Iris pigment epithelial cell (primary cell): ENCODE data around the gene WBP2.
A peak's percentile ranks its signal among the peaks of the same experiment; 100 is the strongest.
"Not testable (repeated sequence)": the region's sequence is repeated elsewhere in the genome, so short reads cannot be mapped to it uniquely, and the experiment has no call there.

Experiments used
- DNase-seq: peaks from one replicate; pipeline ENCODE4 v3.0.0-alpha.2; 2011; ENCODE audit warnings: low read depth

WBP2 gene

DNA sequence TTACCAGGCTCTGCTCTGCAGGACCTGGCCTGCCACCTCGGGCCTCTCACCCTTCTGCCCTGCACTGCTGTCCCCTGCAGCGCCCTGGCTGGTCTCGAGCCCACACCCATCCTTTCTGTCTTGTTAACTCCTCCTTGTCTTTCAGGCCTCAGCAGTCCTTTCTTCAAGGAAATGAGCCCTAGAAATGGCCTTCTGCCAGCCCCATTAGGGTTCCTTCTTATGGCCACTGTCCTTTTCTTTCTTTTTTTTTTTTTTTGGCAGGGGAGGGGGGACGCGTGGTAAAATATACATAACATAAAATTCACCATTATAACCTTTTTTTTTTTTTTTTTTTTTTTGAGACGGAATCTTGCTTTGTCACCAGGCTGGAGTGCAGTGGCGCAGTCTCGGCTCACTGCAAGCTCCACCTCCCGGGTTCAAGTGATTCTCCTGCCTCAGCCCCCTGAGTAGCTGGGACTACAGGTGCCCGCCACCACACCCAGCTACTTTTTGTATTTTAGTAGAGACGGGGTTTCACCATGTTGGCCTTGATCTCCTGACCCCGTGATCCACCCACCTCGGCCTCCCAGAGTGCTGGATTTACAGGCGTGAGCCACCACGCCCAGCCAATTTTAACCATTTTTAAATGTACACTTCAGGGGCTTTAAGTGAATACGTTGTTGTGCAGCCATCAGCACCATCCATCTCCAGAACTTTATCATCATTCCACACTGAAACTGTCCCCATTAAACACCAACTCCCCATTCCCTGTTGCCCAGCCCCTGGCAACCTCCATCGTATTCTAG lies 10.5 kb upstream of the WBP2 start:
- DNase-seq: not testable (repeated sequence)

DNA sequence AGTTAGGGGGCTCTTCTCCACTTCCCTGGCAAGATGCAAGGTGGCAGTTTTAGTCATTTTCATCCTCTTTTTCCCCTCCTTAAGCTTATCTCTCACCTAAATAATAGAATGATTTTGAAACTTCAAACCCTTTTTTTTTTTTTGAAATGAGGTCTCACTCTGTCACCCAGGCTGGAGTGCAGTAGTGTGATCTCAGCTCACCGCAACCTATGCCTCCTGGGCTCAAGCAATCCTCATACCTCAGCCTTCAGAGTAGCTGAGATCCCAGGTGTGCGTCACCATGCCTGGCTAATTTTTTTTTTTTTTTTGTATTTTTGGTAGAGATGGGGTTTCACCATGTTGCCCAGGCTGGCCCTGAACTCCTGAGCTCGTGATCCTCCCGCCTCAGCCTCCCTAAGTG lies 9.8 kb upstream of the WBP2 start:
- DNase-seq: not testable (repeated sequence)

DNA sequence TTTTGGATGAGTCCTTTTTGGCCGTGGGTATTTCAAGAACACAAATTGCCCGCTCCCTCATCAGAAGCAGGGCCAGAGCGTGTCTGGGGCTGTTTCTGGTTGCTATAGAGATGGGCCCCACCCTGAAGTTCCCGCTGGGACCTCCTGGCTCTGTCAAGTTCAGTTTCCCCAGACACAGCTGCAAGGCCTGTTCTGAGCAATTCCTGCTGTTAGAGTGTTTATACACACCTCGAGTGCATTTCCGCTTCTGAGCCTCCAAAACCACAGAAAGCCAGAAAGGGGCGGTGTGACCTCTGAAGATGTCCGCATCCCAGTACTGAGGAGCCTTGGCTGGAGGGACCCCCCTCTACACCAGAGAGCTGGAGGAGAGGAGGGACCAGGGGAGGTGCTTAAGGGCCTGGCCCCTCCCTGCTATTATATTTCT lies 9.3 kb upstream of the WBP2 start:
- DNase-seq: peak; percentile 82

DNA sequence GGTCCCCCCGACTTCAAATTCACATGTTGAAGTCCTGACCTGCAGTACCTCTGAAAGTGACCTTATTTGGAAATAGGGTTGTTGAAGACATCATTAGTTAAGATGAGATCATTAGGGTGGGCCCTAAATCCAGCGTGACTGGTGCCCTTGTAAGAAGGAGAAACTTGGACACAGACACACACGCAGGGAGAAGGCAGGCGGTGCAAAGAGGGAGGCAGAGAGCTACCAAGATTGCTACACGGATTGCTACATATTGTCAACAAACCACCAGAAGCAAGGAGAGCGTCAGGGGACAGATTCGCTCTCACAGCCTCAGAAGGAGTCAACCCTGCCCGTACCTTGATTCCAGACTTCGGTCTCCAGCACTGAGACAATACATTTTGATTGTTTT lies 6.8 kb upstream of the WBP2 start:
- DNase-seq: no peak

DNA sequence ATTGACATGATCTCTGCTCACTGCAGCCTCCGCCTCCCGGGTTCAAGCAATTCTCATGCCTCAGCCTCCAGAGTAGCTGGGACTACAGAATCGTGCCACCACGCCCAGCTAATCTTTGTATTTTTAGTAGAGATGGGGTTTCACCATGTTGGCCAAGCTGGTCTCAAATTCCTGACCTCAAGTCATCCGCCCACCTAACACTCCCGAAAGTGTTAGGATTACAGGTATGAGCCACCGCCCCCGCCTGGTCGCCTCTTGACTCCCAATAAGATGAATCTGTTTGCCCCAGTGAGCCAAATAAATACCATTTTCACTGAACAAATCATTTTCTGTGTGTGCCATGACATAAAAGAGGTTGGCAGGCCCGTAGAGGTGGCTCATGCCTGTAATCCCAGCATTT lies 4.2 kb upstream of the WBP2 start:
- DNase-seq: not testable (repeated sequence)

DNA sequence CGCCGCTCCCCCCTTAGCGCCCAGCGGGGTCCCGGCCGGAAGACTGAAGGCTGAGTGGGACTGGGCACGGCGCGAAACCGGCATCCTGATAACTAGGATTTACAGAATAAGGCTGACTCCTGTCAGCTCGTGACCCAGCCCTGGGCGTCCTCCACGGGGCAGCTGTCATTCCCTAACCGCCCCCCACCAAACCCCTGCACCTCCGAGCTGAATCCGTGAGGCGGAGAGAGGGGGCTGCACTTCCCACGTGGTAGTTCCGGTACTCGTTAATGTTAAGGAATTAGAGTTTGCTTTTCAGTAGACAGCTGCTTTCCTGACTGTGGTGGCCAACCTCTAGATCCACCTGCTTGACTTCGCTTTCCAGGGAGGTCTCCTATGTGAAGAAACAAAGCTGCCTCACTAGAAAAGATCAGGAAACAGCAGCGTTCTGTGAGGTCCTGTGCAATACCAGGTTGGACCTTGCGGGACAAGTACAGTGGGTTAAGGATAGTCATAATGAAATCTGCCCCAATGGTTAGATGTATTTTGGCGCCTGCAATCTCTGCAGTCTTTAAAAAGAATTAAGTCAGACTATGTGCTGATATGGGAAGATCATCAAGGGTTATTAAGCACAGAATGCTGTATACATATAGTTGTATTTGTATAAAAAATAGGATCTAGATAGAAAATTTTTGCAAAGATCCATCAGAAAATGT lies 1.1 kb upstream of the WBP2 start:
- no peak for DNase-seq

DNA sequence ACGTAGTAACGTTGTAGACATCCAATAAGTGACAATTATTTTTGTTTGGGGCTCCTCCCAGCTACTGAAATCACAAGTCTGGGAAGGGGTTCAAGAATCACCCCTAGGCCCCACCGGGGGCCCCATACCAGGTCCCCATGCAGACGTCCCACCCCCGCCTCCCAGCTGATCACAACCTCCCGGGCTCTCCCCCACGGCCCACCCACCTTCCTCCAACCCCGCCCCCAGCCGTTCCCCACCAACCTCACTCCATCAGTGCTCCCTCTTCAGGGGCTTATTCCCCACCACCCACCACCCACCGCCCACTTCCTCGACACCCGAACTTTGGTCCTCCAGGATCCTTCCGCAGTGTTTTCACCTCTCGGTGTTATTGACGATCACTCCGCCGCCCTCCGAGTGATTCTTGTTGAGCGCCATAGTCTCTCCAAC lies 240 bp downstream of the WBP2 start:
- no peak for DNase-seq

DNA sequence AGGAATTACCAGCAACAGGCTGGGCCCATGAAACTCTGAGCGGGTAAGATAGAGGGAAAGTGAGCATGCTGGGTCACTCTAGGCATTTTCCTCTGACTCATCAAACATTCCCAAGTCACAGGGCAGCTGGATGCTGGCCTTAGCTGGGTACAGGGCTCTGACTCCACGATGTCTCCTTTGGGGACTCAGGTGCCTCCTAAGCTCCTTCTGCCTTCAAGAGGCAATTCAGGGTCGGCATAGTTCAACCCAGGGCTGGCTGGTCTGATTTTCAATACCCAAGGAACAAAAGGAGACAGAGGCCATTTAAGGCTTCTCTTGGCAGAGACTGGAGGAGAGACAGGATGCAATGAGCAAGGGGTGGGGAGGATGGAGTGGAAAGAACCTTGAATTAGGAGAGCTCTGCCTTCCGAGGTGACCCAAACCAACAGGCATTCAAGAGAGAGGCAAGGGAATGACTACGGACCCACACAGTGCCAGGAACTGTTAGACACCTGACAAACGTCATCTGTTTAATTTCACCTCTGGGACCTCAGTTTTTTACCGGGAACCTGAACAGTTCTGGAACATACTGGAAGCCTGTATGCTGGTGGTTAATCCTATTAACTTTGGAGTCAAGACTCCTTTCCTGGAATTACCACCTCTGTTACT lies 910 bp downstream of the WBP2 start:
- peak; percentile 68 for DNase-seq

DNA sequence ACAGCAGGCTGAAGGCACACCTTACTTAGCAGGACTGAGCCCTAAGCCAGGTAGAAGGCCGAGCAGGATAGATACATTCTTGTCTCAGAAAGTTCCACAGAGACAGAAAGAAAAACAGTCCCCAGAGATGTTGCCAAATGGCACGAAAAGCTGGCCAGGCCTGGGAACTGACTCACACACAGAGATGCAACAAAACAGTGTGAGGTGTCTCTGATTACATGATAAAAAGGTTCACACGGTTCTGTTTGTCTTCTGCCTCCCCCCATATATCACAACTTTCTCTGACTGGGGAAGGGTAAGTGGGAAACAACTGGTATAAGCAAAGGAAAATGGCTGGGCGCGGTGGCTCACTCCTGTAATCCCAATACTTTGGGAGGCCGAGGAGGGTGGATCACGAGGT lies 1.7 kb downstream of the WBP2 start:
- DNase-seq: peak; percentile 90

DNA sequence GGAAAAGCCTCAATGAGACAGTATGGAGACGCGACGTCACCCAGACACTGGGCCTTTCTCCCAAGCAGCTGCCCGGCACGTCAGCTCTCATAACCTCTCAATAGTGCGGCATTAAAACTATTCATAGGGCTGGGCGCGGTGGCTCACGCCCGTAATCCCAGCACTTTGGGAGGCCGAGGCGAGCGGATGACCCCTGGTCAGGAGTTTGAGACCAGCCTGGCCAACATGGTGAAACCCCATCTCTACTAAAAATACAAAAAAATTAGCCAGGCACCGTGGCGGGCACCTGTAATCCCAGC lies 3.5 kb downstream of the WBP2 start:
- not testable (repeated sequence) for DNase-seq

DNA sequence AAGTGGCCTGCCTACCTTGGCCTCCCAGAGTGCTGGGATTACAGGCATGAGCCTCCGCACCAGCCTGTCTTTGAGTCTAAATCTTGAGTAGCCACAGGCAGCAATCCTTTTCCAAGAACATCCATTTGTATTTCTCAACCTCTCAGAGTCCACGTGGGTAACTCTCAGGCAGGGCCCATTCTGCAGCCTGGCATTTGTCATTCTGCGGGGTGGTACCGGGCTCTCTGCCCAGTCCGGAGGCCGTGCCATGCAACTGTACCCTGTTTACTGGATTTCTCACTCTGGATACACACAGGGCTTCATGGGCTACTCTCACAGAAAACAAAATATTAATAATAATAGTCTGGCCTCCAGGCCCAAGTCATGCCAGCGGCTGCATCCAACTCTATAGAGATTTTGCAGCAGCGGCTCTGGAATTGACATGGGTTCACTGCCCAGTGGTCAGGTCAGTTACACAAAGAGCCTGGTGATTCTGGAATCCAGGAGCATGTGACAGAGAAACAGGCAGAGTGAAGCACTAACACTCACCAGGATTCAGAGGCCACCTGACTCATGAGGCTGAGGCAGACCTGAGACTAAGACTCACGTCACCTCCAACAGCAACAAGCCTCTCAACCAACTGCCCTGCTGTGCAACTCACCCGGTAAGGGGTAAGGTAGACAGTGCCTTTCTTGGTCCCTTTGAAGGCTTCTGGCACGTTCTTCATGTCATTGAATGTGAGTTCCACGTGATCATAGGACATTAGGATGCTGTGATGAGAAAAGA lies 4.0 kb downstream of the WBP2 start:
- DNase-seq: no peak

DNA sequence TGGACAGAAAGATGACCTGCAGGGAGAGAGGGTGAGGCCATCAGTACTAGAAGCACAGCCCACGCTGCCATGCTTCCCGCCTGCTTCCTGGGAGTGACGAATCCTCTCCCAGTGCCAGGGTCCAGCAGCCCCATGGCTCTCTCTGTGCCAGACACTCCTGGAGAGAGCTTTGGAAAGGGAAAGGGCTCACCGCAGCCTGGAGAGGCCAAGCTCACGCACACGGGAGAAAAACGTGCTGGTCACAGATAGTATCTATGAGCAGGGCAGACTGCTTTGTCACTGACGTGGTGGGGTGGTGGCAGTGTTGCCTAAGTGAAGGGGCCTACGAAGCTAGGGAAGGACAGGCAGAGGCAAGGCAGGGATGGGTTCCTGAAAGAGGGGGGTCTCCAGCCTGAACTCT lies 5.4 kb downstream of the WBP2 start:
- no peak for DNase-seq

DNA sequence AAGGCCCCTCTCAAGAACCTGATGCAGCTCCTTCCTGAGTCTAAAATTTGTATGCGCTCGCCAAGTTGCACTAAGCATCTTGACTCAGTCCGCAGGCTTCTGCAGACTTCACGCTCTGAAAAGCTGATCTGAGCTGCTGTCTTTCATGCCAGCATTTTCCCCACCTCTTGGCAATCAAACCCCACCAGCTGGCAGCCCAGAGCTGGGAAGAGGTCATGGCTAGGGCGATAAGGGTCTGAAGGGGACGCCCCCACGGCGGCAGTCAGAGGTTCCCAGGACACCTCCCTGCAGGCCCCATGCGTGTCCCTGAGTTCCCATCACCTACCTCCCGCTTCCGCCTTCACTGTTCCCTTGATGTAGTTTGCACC lies 5.9 kb downstream of the WBP2 start:
- DNase-seq: no peak

DNA sequence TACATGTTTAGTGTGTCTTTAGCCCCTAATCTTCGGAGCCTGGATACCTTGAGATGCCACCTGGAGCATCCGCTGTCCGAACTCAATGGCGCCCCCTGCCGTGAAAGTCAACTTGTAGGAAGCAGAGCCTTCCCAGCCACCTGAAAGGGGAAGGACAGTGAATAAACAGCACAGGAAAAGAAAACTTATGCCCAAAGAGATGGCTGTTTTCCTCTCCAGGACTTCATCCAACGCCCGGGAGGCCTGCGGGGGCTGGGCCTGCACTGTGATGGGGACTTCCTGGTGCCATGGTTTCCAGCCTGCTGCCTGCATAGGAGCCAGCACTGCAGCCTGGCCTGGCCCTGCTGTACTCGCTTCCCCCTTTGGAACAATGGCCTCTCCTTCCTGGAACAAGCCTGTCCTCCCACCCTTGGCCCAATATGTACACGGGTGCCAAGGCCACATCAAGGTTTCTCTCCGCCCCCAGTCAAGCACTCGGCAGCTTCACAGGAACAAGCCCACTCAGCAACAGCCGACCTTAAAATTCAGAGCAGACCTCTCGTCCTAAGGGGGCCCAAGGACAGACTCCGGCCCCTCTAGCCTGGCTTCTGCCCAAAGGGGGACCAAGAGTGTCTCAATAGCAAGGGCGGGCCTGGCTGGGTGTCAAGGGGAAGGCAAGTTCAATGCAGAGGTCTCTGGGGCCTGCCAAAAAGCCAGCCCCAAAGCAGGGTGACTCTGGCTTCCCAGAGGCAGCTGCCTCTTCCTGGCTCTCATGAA lies 6.4 kb downstream of the WBP2 start:
- DNase-seq: peak; percentile 41

DNA sequence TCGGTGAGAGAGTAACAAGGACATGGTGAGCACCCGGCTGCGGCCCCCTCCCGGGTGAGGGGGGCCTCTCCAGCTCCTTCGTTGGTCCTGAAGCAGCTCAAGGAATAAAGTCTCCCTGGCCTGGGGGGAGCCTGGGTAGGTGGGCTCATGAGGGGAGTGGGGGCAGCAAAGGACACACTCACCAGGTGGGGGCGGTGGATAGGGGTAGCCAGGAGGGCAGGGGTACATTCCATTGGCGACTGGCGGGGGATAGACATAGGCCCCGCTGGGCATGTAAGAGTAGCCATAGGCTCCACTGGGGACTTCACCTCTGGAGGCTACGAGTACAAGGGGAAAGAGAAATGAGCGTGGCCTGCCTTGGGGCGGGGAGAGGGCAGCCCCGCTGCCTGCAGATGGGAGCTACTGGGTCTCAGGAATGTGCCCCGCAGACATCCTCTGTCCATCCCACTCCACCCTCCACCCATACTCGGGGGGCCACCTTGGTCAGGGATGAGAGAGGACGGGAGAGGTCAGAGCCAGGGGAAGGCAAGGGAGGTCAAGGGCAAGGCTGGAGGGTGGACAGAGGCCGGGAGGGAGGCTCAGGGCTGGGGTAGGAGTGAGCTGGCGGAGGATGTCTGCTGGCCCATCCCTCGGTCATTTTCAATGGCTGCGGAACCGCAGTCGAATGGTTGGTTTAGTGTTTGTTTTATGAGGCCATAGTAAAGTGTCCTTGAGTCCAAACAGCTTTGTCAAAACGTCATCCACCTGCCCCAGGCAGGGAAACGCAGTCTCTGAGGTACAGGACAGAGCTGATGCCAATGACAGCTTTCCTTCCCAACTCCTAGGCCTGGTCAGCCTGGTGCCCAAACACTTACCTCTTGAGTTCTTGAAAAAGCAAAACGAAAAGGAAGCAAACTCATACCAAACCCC lies 7.3 kb downstream of the WBP2 start:
- no peak for DNase-seq

DNA sequence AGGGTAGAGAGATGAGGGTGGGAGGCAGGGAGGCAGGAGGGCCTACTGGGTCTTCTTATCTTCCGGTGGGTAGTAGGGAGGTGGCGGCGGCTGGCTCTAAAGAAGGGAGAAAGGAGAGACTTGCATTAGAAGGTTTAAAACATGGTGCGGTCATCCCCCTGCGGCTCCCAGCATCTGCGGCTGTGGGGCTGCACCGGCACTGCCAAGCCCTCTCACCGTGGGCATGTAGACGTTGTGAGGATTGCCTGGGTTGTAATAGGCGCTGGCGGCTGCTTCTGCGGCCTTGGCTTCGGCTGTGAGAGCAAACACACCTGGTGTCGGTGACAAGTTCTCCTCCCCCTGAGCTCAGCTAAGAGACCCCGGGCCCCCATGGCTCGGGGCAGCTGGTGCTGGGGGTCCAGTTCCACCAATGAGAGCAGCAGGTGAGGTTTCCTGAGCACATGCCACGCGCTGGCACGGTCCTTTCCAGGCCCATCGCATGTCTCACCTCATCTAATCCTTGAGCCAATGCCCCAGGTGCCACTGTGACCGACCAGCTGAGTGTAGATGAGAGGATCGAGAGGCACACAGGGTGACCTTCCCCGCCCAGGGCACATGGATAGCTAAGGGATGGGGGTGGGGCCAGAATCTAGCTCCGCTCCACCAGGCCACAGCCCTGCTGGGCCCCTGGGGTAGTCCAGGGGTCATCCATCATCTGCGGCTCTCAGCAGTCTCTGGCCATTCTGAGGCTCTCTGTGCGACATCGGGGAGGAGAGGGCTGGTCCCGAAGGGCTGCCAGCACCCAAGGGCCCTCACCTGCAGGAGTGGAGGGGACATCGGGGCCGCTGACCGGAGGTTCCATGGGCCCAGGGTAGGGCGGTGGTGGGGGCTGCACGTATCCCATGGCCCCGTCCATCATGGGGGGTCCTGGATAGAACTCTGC lies 8.2 kb downstream of the WBP2 start:
- no peak for DNase-seq

DNA sequence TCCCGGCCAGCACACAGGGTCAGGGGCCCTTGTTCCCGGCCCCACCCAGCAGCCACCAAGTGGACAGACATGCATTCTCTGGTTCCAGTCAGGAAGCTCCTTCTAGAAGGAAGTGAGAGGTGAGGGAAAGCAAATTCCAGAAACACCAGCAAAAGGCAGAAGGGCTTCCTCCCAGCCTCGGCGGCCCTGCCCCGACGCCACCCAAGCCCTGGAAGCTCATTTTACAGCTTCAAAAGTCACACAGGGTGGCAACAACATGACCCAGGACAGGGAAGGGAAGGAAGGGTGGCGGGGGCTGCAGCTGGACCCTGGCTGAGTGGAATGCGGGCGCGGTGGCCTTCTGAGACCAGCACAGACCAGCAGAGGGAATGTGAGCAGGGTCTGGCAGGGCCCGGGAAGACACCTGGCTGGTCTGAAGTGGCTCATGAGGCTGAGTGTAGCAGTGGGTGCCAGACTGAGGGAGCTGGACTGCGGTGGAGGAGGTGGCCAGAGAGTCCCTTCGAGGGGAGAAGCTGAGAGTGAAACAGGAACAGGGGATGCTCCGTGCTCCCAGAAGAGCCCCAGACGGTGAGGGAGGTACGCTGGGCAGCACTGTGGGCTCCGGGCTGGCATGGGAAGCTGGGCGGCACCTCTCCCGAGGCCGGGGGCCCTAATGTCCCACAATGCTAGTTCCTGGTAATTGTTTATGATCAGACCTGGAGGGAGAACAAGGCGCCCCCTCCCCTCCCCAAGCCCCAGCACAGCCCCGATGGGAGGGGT lies 9.0 kb downstream of the WBP2 start:
- DNase-seq: no peak

DNA sequence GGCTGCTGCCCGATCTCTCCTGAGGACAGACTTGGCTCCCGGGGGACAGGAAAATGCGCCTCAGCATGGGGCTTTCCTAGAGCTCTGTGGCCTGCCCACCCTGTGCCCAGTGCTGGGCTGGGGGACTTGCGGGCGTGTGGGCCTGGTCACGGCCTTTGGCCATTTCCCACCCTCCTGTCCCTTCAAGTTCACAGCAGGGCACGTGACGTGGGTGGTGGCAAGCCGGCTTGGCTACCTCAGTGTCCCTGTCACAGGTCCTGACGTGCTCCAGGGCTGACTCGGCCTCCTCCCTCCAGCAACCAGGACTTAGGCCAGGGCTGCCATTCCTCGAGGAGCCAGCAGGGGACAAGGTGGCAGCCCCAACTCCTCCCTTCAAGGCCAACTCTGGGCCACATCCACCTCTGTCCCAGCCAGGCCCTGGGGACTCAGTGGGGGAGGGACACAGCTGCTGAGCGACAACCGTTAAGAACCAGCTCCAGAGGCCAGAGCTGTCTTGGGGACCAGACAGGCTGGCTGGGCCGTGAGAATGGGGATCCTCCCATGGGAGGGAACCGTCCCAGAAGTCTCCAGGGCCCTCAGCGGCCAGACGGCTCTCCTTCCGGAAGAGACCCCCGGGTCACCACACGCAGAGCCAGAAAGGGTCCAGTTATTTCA lies 9.9 kb downstream of the WBP2 start:
- peak; percentile 76 for DNase-seq
